Astrocyte of the spinal cord (primary cell): Measurements from ENCODE around the gene BRWD1.

ENCODE experiments used
- DNase-seq: peaks from one replicate; pipeline ENCODE4 v3.0.0; 2011; ENCODE audit warnings: low read depth, low spot score
- H3K4me3 ChIP-seq: 2 replicates; pipeline ENCODE4 v1.5.1; 2011; ENCODE audit warnings: low read depth, mild to moderate bottlenecking, low read length, moderate library complexity
- CTCF ChIP-seq: IDR thresholded peaks from 2 replicates; pipeline ENCODE4 v1.5.1; 2012; ENCODE audit warnings: low read depth, mild to moderate bottlenecking, low read length, inconsistent platforms
- in situ Hi-C: cut with HindIII; loops from 2 replicates; pipeline ENCODE4 v1.10.0; 2017; ENCODE audit warnings: low sequenced_read_pairs

Gene BRWD1

GRCh38 chr21:39296891-39297290 is 16.5 kb downstream of the BRWD1 start:
- no peak for TF ChIP-seq CTCF
- DNase-seq: no peak
- in situ Hi-C loops: no loop called here
- no peak overlapping the region for H3K4me3 ChIP-seq

GRCh38 chr21:39288987-39289386 is 24.4 kb downstream of the BRWD1 start:
- in situ Hi-C loops: no loop called here
- no peak for DNase-seq

GRCh38 chr21:39282911-39283310 is 30.5 kb downstream of the BRWD1 start:
- TF ChIP-seq CTCF: no peak
- no peak overlapping the region for H3K4me3 ChIP-seq
- in situ Hi-C loops: no loop called here
- DNase-seq: no peak

More at GRCh38 chr21:39288987-39289386, 24.4 kb downstream of the BRWD1 start:
- no peak overlapping the region for H3K4me3 ChIP-seq
- TF ChIP-seq CTCF: no peak

GRCh38 chr21:39281853-39282252 is 31.6 kb downstream of the BRWD1 start:
- DNase-seq: no peak
- TF ChIP-seq CTCF: no peak
- in situ Hi-C loops: no loop called here
- no peak overlapping the region for H3K4me3 ChIP-seq

GRCh38 chr21:39281207-39281606 is 32.2 kb downstream of the BRWD1 start:
- no peak overlapping the region for H3K4me3 ChIP-seq
- no peak for DNase-seq
- in situ Hi-C loops: no loop called here
- no peak for TF ChIP-seq CTCF

GRCh38 chr21:39269620-39270019 is 43.8 kb downstream of the BRWD1 start:
- no peak for DNase-seq
- no peak for TF ChIP-seq CTCF
- no peak overlapping the region for H3K4me3 ChIP-seq
- in situ Hi-C loops: no loop called here

GRCh38 chr21:39265603-39266002 is 47.8 kb downstream of the BRWD1 start:
- no peak for DNase-seq
- in situ Hi-C loops: no loop called here
- TF ChIP-seq CTCF: no peak
- H3K4me3 ChIP-seq: no peak overlapping the region
